GM11168 (cell line): ENCODE results near the gene TNP2.

Experiments used
- in situ Hi-C: fragments of 300-500 bp; cut with MboI; formaldehyde crosslinking; loops from one replicate; pipeline ENCODE4 v1.12.0; 2022; ENCODE audit warnings: low sequenced_read_pairs; ENCODE audit not compliant: unreplicated experiment

Gene TNP2

GRCh38 chr16:11245988-11246387 lies 23.1 kb downstream of the TNP2 start:
- in situ Hi-C loops: loop anchor here (5.0 kb wide), 1 partner anchor 279 kb away; no protein-coding TSS in a partner anchor

GRCh38 chr16:11245222-11245737 lies 23.8 kb downstream of the TNP2 start:
- in situ Hi-C loops: loop anchor here (5.0 kb wide), 1 partner anchor 278 kb away; no protein-coding TSS in a partner anchor

- in situ Hi-C loops: no loop called here
These were observed 26.5 kb downstream of the TNP2 start for GRCh38 chr16:11242658-11243057.

GRCh38 chr16:11241480-11242204 lies 27.5 kb downstream of the TNP2 start:
- in situ Hi-C loops: no loop called here

GRCh38 chr16:11240636-11241473 lies 28.3 kb downstream of the TNP2 start:
- in situ Hi-C loops: no loop called here

GRCh38 chr16:11239644-11240632 lies 29.2 kb downstream of the TNP2 start:
- in situ Hi-C loops: no loop called here

GRCh38 chr16:11238272-11239202 lies 30.6 kb downstream of the TNP2 start:
- in situ Hi-C loops: no loop called here

GRCh38 chr16:11236461-11237254 lies 32.5 kb downstream of the TNP2 start:
- in situ Hi-C loops: no loop called here

- in situ Hi-C loops: no loop called here
These were observed 33.5 kb downstream of the TNP2 start for GRCh38 chr16:11235703-11235991.

GRCh38 chr16:11234884-11235702 lies 34.0 kb downstream of the TNP2 start:
- in situ Hi-C loops: no loop called here

- in situ Hi-C loops: no loop called here
These were observed 35.3 kb downstream of the TNP2 start for GRCh38 chr16:11233727-11234376.

- in situ Hi-C loops: no loop called here
These were observed 36.0 kb downstream of the TNP2 start for GRCh38 chr16:11232852-11233726.

- in situ Hi-C loops: no loop called here
These were observed 36.7 kb downstream of the TNP2 start for GRCh38 chr16:11232302-11232851.

GRCh38 chr16:11231367-11231970 lies 37.7 kb downstream of the TNP2 start:
- in situ Hi-C loops: no loop called here

- in situ Hi-C loops: no loop called here
These were observed 39.2 kb downstream of the TNP2 start for GRCh38 chr16:11229906-11230305.
